ENCODE measurements around the gene EEF1G.

EEF1G gene

GRCh38 chr11:62534779-62535545 lies 38.7 kb downstream of the EEF1G start:
- TF ChIP-seq CTCF (IDR thresholded peaks at IDR 0.05; ENCODE audit: low read depth, low read length): no peak
- no peak for DNase-seq (ENCODE audit: low read depth in 2 of 2)
- H3K4me3 ChIP-seq (replicated peaks in 1 of 2; ENCODE audit: low read depth in 2 of 2, low read length in 2 of 2): no peak overlapping the region

- TF ChIP-seq CTCF (IDR thresholded peaks at IDR 0.05; ENCODE audit: low read depth, low read length): no peak
- no peak for DNase-seq (ENCODE audit: low read depth in 2 of 2)
- no peak overlapping the region for H3K4me3 ChIP-seq (replicated peaks in 1 of 2; ENCODE audit: low read depth in 2 of 2, low read length in 2 of 2)
Observed at GRCh38 chr11:62532096-62532495, 41.6 kb downstream of the EEF1G start.

- no peak for TF ChIP-seq CTCF (IDR thresholded peaks at IDR 0.05; ENCODE audit: low read depth, low read length)
- DNase-seq (ENCODE audit: low read depth in 2 of 2): no peak
- H3K4me3 ChIP-seq (replicated peaks in 1 of 2; ENCODE audit: low read depth in 2 of 2, low read length in 2 of 2): no peak overlapping the region
Observed at GRCh38 chr11:62516736-62517371, 56.8 kb downstream of the EEF1G start.

- TF ChIP-seq CTCF (IDR thresholded peaks at IDR 0.05; ENCODE audit: low read depth, low read length): no peak
- H3K4me3 ChIP-seq (replicated peaks in 1 of 2; ENCODE audit: low read depth in 2 of 2, low read length in 2 of 2): no peak overlapping the region
- no peak for DNase-seq (ENCODE audit: low read depth in 2 of 2)
Observed at GRCh38 chr11:62514151-62514550, 59.5 kb downstream of the EEF1G start.

- TF ChIP-seq CTCF (IDR thresholded peaks at IDR 0.05; ENCODE audit: low read depth, low read length): no peak
- no peak for DNase-seq (ENCODE audit: low read depth in 2 of 2)
- no peak overlapping the region for H3K4me3 ChIP-seq (replicated peaks in 1 of 2; ENCODE audit: low read depth in 2 of 2, low read length in 2 of 2)
Observed at GRCh38 chr11:62513626-62514025, 60.1 kb downstream of the EEF1G start.

GRCh38 chr11:62512961-62513360 lies 60.7 kb downstream of the EEF1G start:
- no peak for DNase-seq (ENCODE audit: low read depth in 2 of 2)
- H3K4me3 ChIP-seq (replicated peaks in 1 of 2; ENCODE audit: low read depth in 2 of 2, low read length in 2 of 2): no peak overlapping the region
- TF ChIP-seq CTCF (IDR thresholded peaks at IDR 0.05; ENCODE audit: low read depth, low read length): no peak
